Heart left ventricle (tissue), 16 donors: ENCODE measurements around the gene LYRM4. TPM values are rescaled to one million over a fixed set of nuclear protein-coding genes. Genes with fewer than 3 reads are reported as not detected.

Experiments
- ATAC-seq, 4 donors: fragments of 200-7000 bp; cut with Tn5 transposase; one replicate each; pipeline ENCODE4 v1.9.1; 2020 to 2022; ENCODE audit warnings: moderate library complexity in 4 of 4, mild to moderate bottlenecking in 3 of 4, moderate number of reproducible peaks in 1 of 4
- DNase-seq, 5 donors: peaks; one replicate each; pipeline ENCODE4 v3.0.0-alpha.2; 2020
- H3K27ac ChIP-seq, 12 donors: fragments of 200-600 bp; sonication (generic) in 4 of 12; one replicate each; pipeline versions ENCODE4 v1.5.0 to v1.8.0; 2016 to 2022; ENCODE audit warnings: mild to moderate bottlenecking in 2 of 12
- H3K27me3 ChIP-seq, 9 donors: fragments of 200-600 bp; sonication (generic) in 2 of 9; one replicate each; pipeline versions ENCODE4 v1.5.1 to v1.8.0; 2016 to 2022; ENCODE audit warnings: mild to moderate bottlenecking in 3 of 9
- H3K36me3 ChIP-seq, 9 donors: fragments of 200-600 bp; sonication (generic) in 2 of 9; one replicate each; pipeline versions ENCODE4 v1.5.0 to v1.8.0; 2018 to 2022; ENCODE audit warnings: mild to moderate bottlenecking in 2 of 9
- H3K4me1 ChIP-seq, 12 donors: fragments of 200-600 bp; sonication (generic) in 4 of 12; one replicate each; pipeline versions ENCODE4 v1.5.0 to v1.8.0; 2016 to 2022; ENCODE audit warnings: mild to moderate bottlenecking in 3 of 12
- H3K4me3 ChIP-seq, 12 donors: fragments of 200-600 bp; sonication (generic) in 4 of 12; one replicate each; pipeline versions ENCODE4 v1.5.0 to v1.8.0; 2017 to 2022; ENCODE audit warnings: mild to moderate bottlenecking in 9 of 12, moderate library complexity in 4 of 12
- H3K9me3 ChIP-seq, 12 donors: fragments of 200-600 bp; sonication (generic) in 4 of 12; one replicate each; pipeline versions ENCODE4 v1.5.0 to v1.8.0; 2016 to 2022; ENCODE audit warnings: mild to moderate bottlenecking in 1 of 12
- POLR2A ChIP-seq, 2 donors: fragments of 450-650 bp; IDR thresholded peaks; one replicate each; pipeline ENCODE4 v1.6.1; 2017; ENCODE audit warnings: antibody characterized with exemption in 2 of 2, mild to moderate bottlenecking in 2 of 2, moderate library complexity in 2 of 2
- WGBS, 4 donors: extraction: QIAGEN DNeasy Blood & Tissue Kit in 2 of 4; methylation state at CpG; one replicate each; pipeline versions ENCODE4 v1.1.5 to v1.1.7; 2013 to 2018; 5-methylcytosine and 5-hydroxymethylcytosine counted together
- intact Hi-C, 10 donors: fragments of 100-400 bp; cut with DNase I; formaldehyde crosslinking; loops; one replicate each; pipeline versions ENCODE4 v1.11.1 to v1.14.2; 2022
- polyA plus RNA-seq, 2 donors: library from polyadenylated mRNA; stranded (reverse); fragments of 200-250 nt; gene quantifications; one replicate each; pipeline ENCODE4 v1.2.3, GENCODE V29; 2013
- total RNA-seq, 9 donors: library from RNA; depleted of rRNA in 2 of 9; stranded (reverse); fragments of >200 nt in 2 of 9; fragmentation: NEBNext Ultra II Directional in 3 of 9; extraction: Animal tissue kit (Norgen Biotek cat#: 25700) in 3 of 9; gene quantifications; one replicate each; pipeline versions ENCODE4 v1.1.0 to v1.2.4, GENCODE V29; 2016 to 2023
- TF ChIP-seq, protein P1 (sequence below), 12 donors: fragments of 200-600 bp; sonication (generic) in 4 of 12; IDR thresholded peaks; one replicate each; pipeline versions ENCODE4 v1.5.0 to v1.8.0; 2018 to 2022; ENCODE audit warnings: antibody characterized with exemption in 12 of 12, mild to moderate bottlenecking in 5 of 12
- donor health status: ischemic (EF 13 %, LVEDD 7.1; RV severe dilation, severe dysfunction).
- donor health status: healthy with polysubstance abuse.
- donor health status: DM: no; HTN: yes; CAD: no.
- donor health status: DM: no; HTN: no; CAD: no.
- donor health status: ischemic (EF 25% LVEDD 6.9; RV normal size, moderate dysfunction).
- donor health status: ischemic (EF 25% LVEDD 5.7; RV mildly dilated, moderate dysfunction).
- donor health status: healthy.
- donor health status: DM: yes; HTN: yes; CAD: no.
- donor health status: ischemic (EF 35%, LVEDD 5.7; RV mildly dilated, moderate dysfunction).
- donor health status: nonischemic (EF 11% LVEDD 7.7; RV severe dilation, severe dysfunction).
- donor health status: DM: yes; HTN: yes; CAD: no.
- donor health status: PGD.
- donor health status: ischemic (EF 29% LVEDD 5.4; RV normal size, mild dysfunction).
- donor health status: nonischemic (EF 23%, LVEDD 6.1; RV moderate dilation, normal function).

The LYRM4 gene
- total and polyA plus RNA-seq, 11 donors: 18.8 to 39.7 (median 21.3) TPM

DNA sequence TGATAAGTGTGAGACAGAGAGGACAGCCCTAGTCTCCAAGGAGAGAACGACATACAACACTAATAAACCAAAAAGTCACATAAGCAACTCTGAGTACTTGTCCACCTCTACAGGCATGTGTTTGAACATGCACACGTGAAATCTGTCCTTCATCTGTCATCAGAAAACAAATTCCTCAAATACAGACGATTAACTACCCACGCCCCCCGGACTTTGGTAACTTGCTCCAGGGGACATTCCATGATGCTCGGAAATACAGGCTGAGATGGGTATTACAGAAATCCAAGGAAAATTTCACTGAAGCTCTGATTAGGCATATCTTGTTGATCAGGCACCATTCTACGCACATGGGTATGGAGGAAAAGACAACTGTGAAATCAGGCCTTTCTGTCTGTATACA, 57.8 kb downstream of the LYRM4 start:
- Histone ChIP-seq H3K4me1 (peaks cover 17 to 85% (median 53%) of the 10 kb centered on the region in 12 donors), H3K36me3 (no peaks in the 10 kb centered on the region), H3K27ac (peak overlapping the region in 6 of 12 donors; percentile 15 to 91 (median 62)), H3K9me3 (no peaks in the 10 kb centered on the region), H3K27me3 (no peaks in the 10 kb centered on the region), H3K4me3 (no peak overlapping the region)
- TF ChIP-seq POLR2A (IDR thresholded peaks at IDR 0.05): no peak
- TF ChIP-seq, protein P1, sequence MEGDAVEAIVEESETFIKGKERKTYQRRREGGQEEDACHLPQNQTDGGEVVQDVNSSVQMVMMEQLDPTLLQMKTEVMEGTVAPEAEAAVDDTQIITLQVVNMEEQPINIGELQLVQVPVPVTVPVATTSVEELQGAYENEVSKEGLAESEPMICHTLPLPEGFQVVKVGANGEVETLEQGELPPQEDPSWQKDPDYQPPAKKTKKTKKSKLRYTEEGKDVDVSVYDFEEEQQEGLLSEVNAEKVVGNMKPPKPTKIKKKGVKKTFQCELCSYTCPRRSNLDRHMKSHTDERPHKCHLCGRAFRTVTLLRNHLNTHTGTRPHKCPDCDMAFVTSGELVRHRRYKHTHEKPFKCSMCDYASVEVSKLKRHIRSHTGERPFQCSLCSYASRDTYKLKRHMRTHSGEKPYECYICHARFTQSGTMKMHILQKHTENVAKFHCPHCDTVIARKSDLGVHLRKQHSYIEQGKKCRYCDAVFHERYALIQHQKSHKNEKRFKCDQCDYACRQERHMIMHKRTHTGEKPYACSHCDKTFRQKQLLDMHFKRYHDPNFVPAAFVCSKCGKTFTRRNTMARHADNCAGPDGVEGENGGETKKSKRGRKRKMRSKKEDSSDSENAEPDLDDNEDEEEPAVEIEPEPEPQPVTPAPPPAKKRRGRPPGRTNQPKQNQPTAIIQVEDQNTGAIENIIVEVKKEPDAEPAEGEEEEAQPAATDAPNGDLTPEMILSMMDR (IDR thresholded peaks at IDR 0.05): no peak
- 68 to 76% (median 73%) methylated on average over 7 of the region's 7 CpGs for WGBS, 4 donors
- ATAC-seq (peak in 1 of 4 donors; percentile 21), DNase-seq (no peak)
- intact Hi-C loops: loop anchor here in 1 of 10 donors (10.0 kb wide), 1 partner anchor 118 kb away; the partner anchor contains the start of gene PPP1R3G

DNA sequence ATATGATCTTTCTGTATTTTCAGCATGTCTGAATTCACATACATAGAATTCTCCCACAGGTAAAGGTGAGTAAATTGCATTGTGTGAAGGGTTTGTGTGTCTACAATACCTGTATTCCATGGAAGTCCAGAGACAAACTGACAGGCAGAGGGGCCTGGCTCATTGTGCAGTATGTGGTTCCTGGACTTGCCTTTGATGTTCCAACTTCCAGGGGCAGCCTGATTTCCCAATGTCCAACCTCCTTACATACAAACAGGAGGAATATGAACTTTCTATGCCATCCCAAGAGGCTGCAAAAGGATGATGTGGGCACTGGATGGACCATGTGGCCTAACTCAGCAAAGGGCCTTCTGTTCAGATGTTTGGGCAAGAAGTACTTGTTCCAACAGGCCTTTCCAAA, 58.5 kb downstream of the LYRM4 start:
- Histone ChIP-seq H3K27me3 (no peaks in the 10 kb centered on the region), H3K4me3 (no peak overlapping the region), H3K27ac (peak overlapping the region in 3 of 12 donors; percentile 41 to 91 (median 83)), H3K36me3 (no peaks in the 10 kb centered on the region), H3K4me1 (peaks cover 16 to 77% (median 48%) of the 10 kb centered on the region in 12 donors), H3K9me3 (no peaks in the 10 kb centered on the region)
- DNase-seq (no peak), ATAC-seq (no peak)
- intact Hi-C loops: loop anchor here in 1 of 10 donors (10.0 kb wide), 1 partner anchor 117 kb away; the partner anchor contains the start of gene PPP1R3G
- no peak for TF ChIP-seq POLR2A (IDR thresholded peaks at IDR 0.05)
- TF ChIP-seq, protein P1 (IDR thresholded peaks at IDR 0.05): no peak

DNA sequence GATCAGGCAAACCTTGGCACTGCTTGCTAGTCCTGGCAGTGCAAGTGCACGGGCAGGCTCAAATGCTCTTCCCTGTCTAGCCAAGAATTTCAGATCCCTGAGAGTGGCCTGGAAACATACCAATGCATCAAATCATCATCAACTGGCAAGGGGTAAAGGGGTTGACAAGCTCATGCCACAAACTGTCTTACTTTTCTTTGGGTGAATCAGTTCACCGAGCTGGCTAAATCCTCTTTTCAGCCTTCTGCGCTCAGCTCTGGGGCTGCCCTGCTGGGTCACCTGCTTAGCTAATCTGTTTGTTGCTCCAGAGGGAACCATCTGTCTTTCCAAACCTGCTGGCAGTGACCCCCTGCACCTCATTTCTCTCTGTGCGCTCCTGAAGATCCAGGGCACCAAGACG, 59.5 kb downstream of the LYRM4 start:
- Histone ChIP-seq H3K27me3 (no peaks in the 10 kb centered on the region), H3K9me3 (no peaks in the 10 kb centered on the region), H3K36me3 (no peaks in the 10 kb centered on the region), H3K27ac (peak overlapping the region in 2 of 12 donors; percentile 7 to 11), H3K4me1 (peaks cover 12 to 68% (median 42%) of the 10 kb centered on the region in 12 donors), H3K4me3 (no peak overlapping the region)
- intact Hi-C loops: loop anchor here in 1 of 10 donors (10.0 kb wide), 1 partner anchor 116 kb away; the partner anchor contains the start of gene PPP1R3G
- DNase-seq: peak in 1 of 5 donors; percentile 45
- TF ChIP-seq, protein P1 (IDR thresholded peaks at IDR 0.05): no peak
- no peak for TF ChIP-seq POLR2A (IDR thresholded peaks at IDR 0.05)
- 67 to 78% (median 74%) methylated on average over 5 of the region's 5 CpGs for WGBS, 4 donors
- ATAC-seq: peak in 2 of 4 donors; percentile 17 to 21

DNA sequence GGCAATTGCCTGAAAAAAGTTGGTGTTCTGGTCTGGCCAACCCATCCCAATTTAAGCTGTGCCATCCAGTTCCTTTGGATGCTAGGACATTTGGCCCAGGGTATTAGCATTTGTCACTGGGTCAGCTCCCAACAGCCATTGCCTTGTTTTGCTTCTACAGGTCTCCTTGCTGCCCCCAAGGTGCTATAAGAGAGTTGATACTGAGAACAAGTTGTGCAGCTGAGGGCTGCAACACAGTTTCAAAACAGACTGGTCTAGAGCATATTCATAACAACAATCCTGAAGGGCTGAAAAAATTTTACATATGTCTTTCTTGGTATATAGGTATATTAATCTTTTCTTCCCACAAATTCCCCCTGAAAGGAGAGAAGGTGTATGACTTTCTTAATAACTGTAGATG, 61.0 kb downstream of the LYRM4 start:
- Histone ChIP-seq H3K9me3 (no peaks in the 10 kb centered on the region), H3K4me1 (peaks cover 4 to 52% (median 26%) of the 10 kb centered on the region in 12 donors), H3K36me3 (no peaks in the 10 kb centered on the region), H3K27ac (no peak overlapping the region), H3K4me3 (no peak overlapping the region), H3K27me3 (no peaks in the 10 kb centered on the region)
- no peak for ATAC-seq
- DNase-seq: no peak
- intact Hi-C loops: loop anchor here in 1 of 10 donors (10.0 kb wide), 1 partner anchor 115 kb away; the partner anchor contains the start of gene PPP1R3G
- TF ChIP-seq, protein P1 (IDR thresholded peaks at IDR 0.05): no peak
- TF ChIP-seq POLR2A (IDR thresholded peaks at IDR 0.05): no peak
